ENCODE data around the gene STK31.
"Not testable (repeated sequence)": the region's sequence is repeated elsewhere in the genome, so short reads cannot be mapped to it uniquely, and the experiment has no call there.

Gene STK31

GRCh38 chr7:23804707-23805106 lies 94.7 kb downstream of the STK31 start:
- DNase-seq, result no peak

GRCh38 chr7:23808421-23808820 lies 98.4 kb downstream of the STK31 start:
- DNase-seq, result no peak

- no peak for DNase-seq
These were observed 100.1 kb downstream of the STK31 start for GRCh38 chr7:23810099-23810498.

- no peak for DNase-seq
These were observed 101.5 kb downstream of the STK31 start for GRCh38 chr7:23811540-23811939.

GRCh38 chr7:23828125-23828524 lies 118.1 kb downstream of the STK31 start:
- DNase-seq, result not testable (repeated sequence)

- DNase-seq, result not testable (repeated sequence)
These were observed 122.7 kb downstream of the STK31 start for GRCh38 chr7:23832733-23833132.

GRCh38 chr7:23833405-23833804 lies 123.4 kb downstream of the STK31 start:
- no peak for DNase-seq

GRCh38 chr7:23844837-23845236 lies 134.8 kb downstream of the STK31 start:
- not testable (repeated sequence) for DNase-seq

- no peak for DNase-seq
These were observed 142.1 kb downstream of the STK31 start for GRCh38 chr7:23852135-23852534.

- DNase-seq, result no peak
These were observed 143.0 kb downstream of the STK31 start for GRCh38 chr7:23852988-23853387.

- peak; percentile 19 for DNase-seq
These were observed 153.3 kb downstream of the STK31 start for GRCh38 chr7:23863209-23863787.

- no peak for DNase-seq
These were observed 155.0 kb downstream of the STK31 start for GRCh38 chr7:23864973-23865372.

- DNase-seq, result no peak
These were observed 163.3 kb downstream of the STK31 start for GRCh38 chr7:23873306-23873705.

- DNase-seq, result not testable (repeated sequence)
These were observed 166.5 kb downstream of the STK31 start for GRCh38 chr7:23876526-23876925.
